Endodermal cell (in vitro differentiated cells): Measurements from ENCODE around the gene RNF224. TPM values are rescaled to one million over a fixed set of nuclear protein-coding genes. Genes with fewer than 3 reads are reported as not detected.

ENCODE experiments used
- DNase-seq: peaks from one replicate; pipeline ENCODE4 v3.0.0-alpha.2; 2017
- H3K27ac ChIP-seq: 2 replicates; pipeline ENCODE4 v1.5.1; 2013; ENCODE audit warnings: mild to moderate bottlenecking, low read depth, low read length, moderate library complexity
- H3K27me3 ChIP-seq: 2 replicates; pipeline ENCODE4 v1.6.1; 2013; ENCODE audit warnings: mild to moderate bottlenecking, low read length, moderate library complexity; ENCODE audit not compliant: insufficient read depth, control insufficient read depth, poor library complexity, severe bottlenecking
- H3K36me3 ChIP-seq: 2 replicates; pipeline ENCODE4 v1.7.0; 2013; ENCODE audit warnings: mild to moderate bottlenecking, low read length, moderate library complexity; ENCODE audit not compliant: control insufficient read depth, insufficient read depth
- H3K4me1 ChIP-seq: one replicate; pipeline ENCODE4 v1.7.0; 2013; ENCODE audit warnings: low read length; ENCODE audit not compliant: control insufficient read depth, insufficient read depth
- H3K4me3 ChIP-seq: 2 replicates; pipeline ENCODE4 v1.5.1; 2013; ENCODE audit warnings: mild to moderate bottlenecking, low read length, moderate library complexity
- H3K9ac ChIP-seq: 2 replicates; pipeline ENCODE4 v1.6.1; 2013; ENCODE audit warnings: mild to moderate bottlenecking, low read length, moderate library complexity; ENCODE audit not compliant: poor library complexity, severe bottlenecking; ENCODE audit errors: extremely low read depth
- H3K9me3 ChIP-seq: 2 replicates; pipeline ENCODE4 v1.6.1; 2013; ENCODE audit warnings: mild to moderate bottlenecking, low read length, moderate library complexity; ENCODE audit not compliant: control insufficient read depth
- H3K27ac Mint-ChIP-seq: 2 replicates; pipeline ENCODE4 v1.8.0; 2020; ENCODE audit warnings: mixed read lengths
- H3K27me3 Mint-ChIP-seq: 2 replicates; pipeline ENCODE4 v1.8.0; 2021; ENCODE audit warnings: mild to moderate bottlenecking, mixed read lengths; ENCODE audit not compliant: insufficient read depth
- H3K36me3 Mint-ChIP-seq: 2 replicates; pipeline ENCODE4 v1.8.0; 2020; ENCODE audit warnings: low read depth, mixed read lengths
- H3K4me1 Mint-ChIP-seq: 2 replicates; pipeline ENCODE4 v1.8.0; 2020; ENCODE audit warnings: mixed read lengths
- H3K4me3 Mint-ChIP-seq: 2 replicates; pipeline ENCODE4 v1.8.0; 2020; ENCODE audit warnings: mild to moderate bottlenecking, moderate library complexity, mixed read lengths
- H3K9me3 Mint-ChIP-seq: 2 replicates; pipeline ENCODE4 v1.8.0; 2020; ENCODE audit warnings: mild to moderate bottlenecking, mixed read lengths
- CTCF ChIP-seq: fragments of 200-600 bp; sonication (generic); conservative IDR thresholded peaks from 2 replicates; pipeline ENCODE4 v1.5.0; 2021; ENCODE audit warnings: antibody characterized with exemption, mild to moderate bottlenecking
- WGBS, 2 experiments: methylation state at CpG; one replicate each; pipeline versions ENCODE4 v1.1.5 to v1.1.7; 2013; ENCODE audit warnings: missing lambda C conversion rate in 2 of 2, mixed read lengths in 1 of 2; ENCODE audit not compliant: insufficient coverage in 1 of 2, insufficient read length in 1 of 2; 5-methylcytosine and 5-hydroxymethylcytosine counted together
- total RNA-seq, 2 donors: library from RNA; stranded (reverse); fragmentation: NEBNext Ultra II Directional in 1 of 2; extraction: Animal tissue kit (Norgen Biotek cat#: 25700) in 1 of 2; gene quantifications; 2 replicates in 1 of 2; 3 replicates in 1 of 2; pipeline ENCODE4 v1.2.1, GENCODE V29; 2021

Gene RNF224
- total RNA-seq, 2 donors from 2014 or later = 0.24 to 0.38 TPM

- Histone ChIP-seq H3K27ac (peak overlapping the region; percentile 87), H3K27me3 (no peaks in the 10 kb centered on the region), H3K9me3 (no peaks in the 10 kb centered on the region), H3K4me3 (peak overlapping the region; percentile 86), H3K4me1 (peaks cover 34% of the 10 kb centered on the region), H3K9ac (peak overlapping the region; percentile 83), H3K36me3 (peaks cover 27% of the 10 kb centered on the region)
- Mint-ChIP-seq H3K36me3 (peaks cover 19% of the 10 kb centered on the region), H3K4me1 (peaks cover 42% of the 10 kb centered on the region), H3K27ac (no peak overlapping the region), H3K27me3 (no peaks in the 10 kb centered on the region), H3K9me3 (no peaks in the 10 kb centered on the region), H3K4me3 (peak overlapping the region; percentile 85)
- TF ChIP-seq CTCF = peak; percentile 31
- WGBS, 2 experiments = 0% methylated on average over 6 to 58 of the region's 58 CpGs
- DNase-seq = no peak
Observed at GRCh38 chr9:137240318-137240840, 13.1 kb downstream of the RNF224 start.

GRCh38 chr9:137240841-137241489 is 13.7 kb downstream of the RNF224 start, which contains the start of gene TUBB4B:
Gene TUBB4B, plus strand, starts transcription at chr9:137241287. Its CDS starts 74 bp downstream, at chr9:137241361.
- Histone ChIP-seq H3K4me3 (peak within 1 kb of the TSS; percentile 92), H3K27me3 (no peaks in the 10 kb centered on the region), H3K36me3 (peaks cover 27% of the 10 kb centered on the region), H3K27ac (peak within 1 kb of the TSS; percentile 87), H3K9me3 (no peaks in the 10 kb centered on the region), H3K9ac (peak within 1 kb of the TSS; percentile 92), H3K4me1 (peaks cover 34% of the 10 kb centered on the region)
- Mint-ChIP-seq H3K27ac (peak within 1 kb of the TSS; percentile 91), H3K9me3 (no peaks in the 10 kb centered on the region), H3K4me3 (peak within 1 kb of the TSS; percentile 85), H3K36me3 (peaks cover 19% of the 10 kb centered on the region), H3K4me1 (peaks cover 44% of the 10 kb centered on the region), H3K27me3 (no peaks in the 10 kb centered on the region)
- TF ChIP-seq CTCF = no peak
- 0% methylated on average over 26 to 67 of the region's 67 CpGs for WGBS, 2 experiments
- peak; percentile 99 for DNase-seq

GRCh38 chr9:137241490-137242268 is 14.4 kb downstream of the RNF224 start:
- Histone ChIP-seq H3K9me3 (no peaks in the 10 kb centered on the region), H3K4me3 (peak overlapping the region; percentile 92), H3K4me1 (peaks cover 34% of the 10 kb centered on the region), H3K36me3 (peaks cover 27% of the 10 kb centered on the region), H3K27me3 (no peaks in the 10 kb centered on the region), H3K27ac (no peak overlapping the region), H3K9ac (peak overlapping the region; percentile 92)
- H3K27me3 Mint-ChIP-seq = no peaks in the 10 kb centered on the region
- peak; percentile 68 for DNase-seq
- H3K4me3 Mint-ChIP-seq = peak overlapping the region; percentile 85
- H3K27ac Mint-ChIP-seq = peak overlapping the region; percentile 85
- peaks cover 44% of the 10 kb centered on the region for H3K4me1 Mint-ChIP-seq
- 0 to 1% methylated on average over 25 to 83 of the region's 83 CpGs for WGBS, 2 experiments
- H3K36me3 Mint-ChIP-seq = peaks cover 19% of the 10 kb centered on the region
- H3K9me3 Mint-ChIP-seq = no peaks in the 10 kb centered on the region
- no peak for TF ChIP-seq CTCF
